H1 (cell line): Measurements from ENCODE around the gene CCL3. TPM values are rescaled to one million over a fixed set of nuclear protein-coding genes. Genes with fewer than 3 reads are reported as not detected.

Source experiments
- CTCF ChIA-PET: fragments of 300-600 bp; sonication (Branson Sonifier 250); formaldehyde crosslinking; loops from one replicate; lab custom pipeline; 2021; ENCODE audit not compliant: partially characterized antibody; lab: Charles Lee
- POLR2A ChIA-PET: fragments of 300-600 bp; sonication (Branson Sonifier 250); formaldehyde crosslinking; loops from one replicate; lab custom pipeline; 2021; ENCODE audit warnings: inconsistent platforms; ENCODE audit not compliant: partially characterized antibody; lab: Charles Lee
- DNase-seq, 2 experiments: peaks; one replicate each; pipeline versions ENCODE4 v3.0.0 to v3.0.0-alpha.2; 2010 to 2022; ENCODE audit warnings: low spot score in 2 of 2, low read depth in 1 of 2, mixed read lengths in 1 of 2
- FAIRE-seq: peaks from 2 replicates; lab custom pipeline; 2011; peaks lifted over from hg19 to GRCh38; lab: Jason Lieb, UNC
- H2AFZ ChIP-seq: 2 replicates; pipeline ENCODE4 v1.8.1; 2012; ENCODE audit warnings: low read length, inconsistent platforms
- H2AK5ac ChIP-seq: 2 replicates; pipeline ENCODE4 v1.6.1; 2013; ENCODE audit warnings: low read depth, low read length
- H2BK120ac ChIP-seq: replicated peaks from 2 replicates; pipeline ENCODE3; 2013; ENCODE audit warnings: low read depth, low read length, inconsistent platforms
- H2BK12ac ChIP-seq: 2 replicates; pipeline ENCODE4 v1.6.1; 2013; ENCODE audit warnings: low read depth, low read length
- H2BK15ac ChIP-seq: 2 replicates; pipeline ENCODE4 v1.6.1; 2013; ENCODE audit warnings: low read length
- H2BK20ac ChIP-seq: 2 replicates; pipeline ENCODE4 v1.6.1; 2013; ENCODE audit warnings: low read length
- H2BK5ac ChIP-seq: 2 replicates; pipeline ENCODE4 v1.6.1; 2013; ENCODE audit warnings: low read depth, low read length
- H3K14ac ChIP-seq: 2 replicates; pipeline ENCODE4 v1.6.1; 2013; ENCODE audit warnings: inconsistent platforms; ENCODE audit not compliant: insufficient read length
- H3K18ac ChIP-seq: 2 replicates; pipeline ENCODE4 v1.6.1; 2013; ENCODE audit warnings: low read length; ENCODE audit errors: extremely low read depth
- H3K23ac ChIP-seq: 2 replicates; pipeline ENCODE4 v1.6.1; 2013; ENCODE audit warnings: inconsistent platforms; ENCODE audit not compliant: insufficient read length
- H3K23me2 ChIP-seq: 2 replicates; pipeline ENCODE4 v1.6.1; 2013; ENCODE audit warnings: low read depth, low read length
- H3K27ac ChIP-seq: 2 replicates; pipeline ENCODE4 v1.6.1; 2011; ENCODE audit warnings: low read depth, low read length, inconsistent platforms
- H3K27me3 ChIP-seq, 4 experiments: replicated peaks in 1 of 4; 1 replicate in 1 of 4; 2 replicates in 3 of 4; pipeline versions ENCODE4 v1.6.1 to v1.8.1; 2011 to 2013; ENCODE audit warnings: low read length in 3 of 4, mild to moderate bottlenecking in 3 of 4, inconsistent platforms in 2 of 4, mixed read lengths in 2 of 4, moderate library complexity in 1 of 4; ENCODE audit not compliant: control insufficient read depth in 3 of 4, insufficient read depth in 3 of 4; ENCODE audit errors: extremely low read depth in 1 of 4
- H3K36me3 ChIP-seq, 4 experiments: 2 replicates each; pipeline versions ENCODE4 v1.6.1 to v1.8.1; 2011 to 2013; ENCODE audit warnings: mild to moderate bottlenecking in 4 of 4, low read length in 3 of 4, moderate library complexity in 2 of 4, control low read depth in 1 of 4, inconsistent platforms in 1 of 4; ENCODE audit not compliant: insufficient read depth in 4 of 4, control insufficient read depth in 2 of 4
- H3K4ac ChIP-seq: replicated peaks from 2 replicates; pipeline ENCODE3; 2013; ENCODE audit warnings: low read length, low read depth, mixed read lengths, inconsistent platforms; ENCODE audit not compliant: insufficient read length
- H3K4me1 ChIP-seq, 4 experiments: replicated peaks in 1 of 4; 1 replicate in 1 of 4; 2 replicates in 3 of 4; pipeline versions ENCODE4 v1.6.1 to v1.8.1; 2011 to 2013; ENCODE audit warnings: low read length in 3 of 4, inconsistent platforms in 2 of 4, mixed read lengths in 1 of 4; ENCODE audit not compliant: insufficient read depth in 4 of 4, control insufficient read depth in 3 of 4
- H3K4me2 ChIP-seq, 2 experiments: 2 replicates each; pipeline versions ENCODE4 v1.6.1 to v1.8.1; 2011 to 2013; ENCODE audit warnings: low read depth in 2 of 2, low read length in 2 of 2, control low read depth in 1 of 2, inconsistent platforms in 1 of 2, mild to moderate bottlenecking in 1 of 2; ENCODE audit not compliant: insufficient read depth in 1 of 2
- H3K4me3 ChIP-seq, 4 experiments: fragments of 200-600, 300-600 bp in 1 of 4; sonication (generic), shearing (Covaris generic), sonication (Bioruptor Twin) in 1 of 4; 2 replicates each; pipeline versions ENCODE4 v1.5.1 to v1.8.1; 2011 to 2016; ENCODE audit warnings: low read length in 4 of 4, low read depth in 3 of 4, control low read depth in 2 of 4, inconsistent platforms in 2 of 4, mild to moderate bottlenecking in 2 of 4, mixed read lengths in 1 of 4, moderate library complexity in 1 of 4; ENCODE audit not compliant: insufficient read depth in 2 of 4; ENCODE audit errors: extremely low read depth in 1 of 4
- H3K56ac ChIP-seq: replicated peaks from 2 replicates; pipeline ENCODE3; 2013; ENCODE audit warnings: low read depth, mild to moderate bottlenecking, mixed read lengths, low read length, inconsistent platforms; ENCODE audit not compliant: insufficient read length
- H3K79me1 ChIP-seq: 2 replicates; pipeline ENCODE4 v1.6.1; 2013; ENCODE audit warnings: low read depth, low read length, control low read depth
- H3K79me2 ChIP-seq, 2 experiments: 2 replicates each; pipeline versions ENCODE4 v1.6.1 to v1.8.1; 2012 to 2013; ENCODE audit warnings: low read length in 2 of 2, mild to moderate bottlenecking in 2 of 2, inconsistent platforms in 1 of 2; ENCODE audit not compliant: insufficient read depth in 2 of 2, control insufficient read depth in 1 of 2
- H3K9ac ChIP-seq, 4 experiments: replicated peaks in 1 of 4; 1 replicate in 1 of 4; 2 replicates in 3 of 4; pipeline versions ENCODE4 v1.6.1 to v1.8.1; 2011 to 2013; ENCODE audit warnings: low read depth in 3 of 4, low read length in 3 of 4, control low read depth in 2 of 4, mild to moderate bottlenecking in 2 of 4, moderate library complexity in 2 of 4, inconsistent platforms in 1 of 4; ENCODE audit errors: extremely low read depth in 1 of 4
- H3K9me3 ChIP-seq, 2 experiments: 2 replicates each; pipeline versions ENCODE4 v1.6.1 to v1.8.1; 2012 to 2013; ENCODE audit warnings: mild to moderate bottlenecking in 2 of 2, moderate library complexity in 2 of 2, control low read depth in 1 of 2, inconsistent platforms in 1 of 2, low read depth in 1 of 2, low read length in 1 of 2, mixed read lengths in 1 of 2; ENCODE audit not compliant: insufficient read depth in 2 of 2
- H4K20me1 ChIP-seq, 2 experiments: replicated peaks in 1 of 2; 2 replicates each; pipeline versions ENCODE3 to v1.8.1; 2011 to 2013; ENCODE audit warnings: inconsistent platforms in 2 of 2, low read length in 2 of 2, mild to moderate bottlenecking in 1 of 2; ENCODE audit not compliant: insufficient read depth in 2 of 2, control insufficient read depth in 1 of 2
- H4K5ac ChIP-seq: 2 replicates; pipeline ENCODE4 v1.6.1; 2013; ENCODE audit warnings: low read length, low read depth, mixed read lengths, inconsistent platforms; ENCODE audit not compliant: insufficient read length
- H4K8ac ChIP-seq: 2 replicates; pipeline ENCODE4 v1.8.0; 2013; ENCODE audit warnings: mild to moderate bottlenecking, moderate library complexity, low read length, inconsistent platforms; ENCODE audit not compliant: insufficient read depth; ENCODE audit errors: extremely low read depth
- H4K91ac ChIP-seq: replicated peaks from 2 replicates; pipeline ENCODE3; 2013; ENCODE audit warnings: low read length, mixed read lengths, inconsistent platforms; ENCODE audit not compliant: insufficient read length
- ASH2L ChIP-seq: fragments of 200-600, 300-600 bp; sonication (generic); IDR thresholded peaks from one replicate; pipeline ENCODE4 v1.7.1; 2017; ENCODE audit warnings: low read length
- BCL11A ChIP-seq, 2 experiments: IDR thresholded peaks; one replicate each; pipeline ENCODE4 v1.6.1; 2011; ENCODE audit warnings: low read depth in 2 of 2, low read length in 2 of 2, mild to moderate bottlenecking in 2 of 2
- CBX8 ChIP-seq: fragments of 300-800, 300-1000 bp; sonication (generic); IDR thresholded peaks from 2 replicates; pipeline ENCODE4 v1.7.1; 2016; ENCODE audit warnings: low read depth, low read length, borderline replicate concordance
- CHD1 ChIP-seq: IDR thresholded peaks from 2 replicates; pipeline ENCODE4 v1.6.1; 2012; ENCODE audit warnings: low read depth, low read length, improper control_type of control experiment
- GABPA ChIP-seq: IDR thresholded peaks from 2 replicates; pipeline ENCODE4 v1.6.1; 2011; ENCODE audit warnings: mild to moderate bottlenecking, low read length, moderate library complexity, borderline replicate concordance; ENCODE audit not compliant: insufficient read depth
- GTF2F1 ChIP-seq: IDR thresholded peaks from 2 replicates; pipeline ENCODE4 v1.6.1; 2012; ENCODE audit warnings: low read depth, low read length, improper control_type of control experiment, borderline replicate concordance
- JUN ChIP-seq: IDR thresholded peaks from 2 replicates; pipeline ENCODE4 v1.6.1; 2011; ENCODE audit warnings: low read depth, mild to moderate bottlenecking, improper control_type of control experiment, low read length
- JUND ChIP-seq: IDR thresholded peaks from 2 replicates; pipeline ENCODE4 v1.6.1; 2011; ENCODE audit warnings: mild to moderate bottlenecking, improper control_type of control experiment, low read length
- POLR2A ChIP-seq, 2 experiments: IDR thresholded peaks; 1 replicate in 1 of 2; 2 replicates in 1 of 2; pipeline ENCODE4 v1.6.1; 2011; ENCODE audit warnings: low read depth in 2 of 2, low read length in 2 of 2, mild to moderate bottlenecking in 2 of 2; ENCODE audit errors: control extremely low read depth in 1 of 2
- POLR2AphosphoS5 ChIP-seq: IDR thresholded peaks from 2 replicates; pipeline ENCODE4 v1.6.1; 2011; ENCODE audit warnings: low read depth, low read length
- POU5F1 ChIP-seq: IDR thresholded peaks from 2 replicates; pipeline ENCODE4 v1.6.1; 2011; ENCODE audit warnings: low read depth, mild to moderate bottlenecking, low read length, moderate library complexity
- RBBP5 ChIP-seq: IDR thresholded peaks from 2 replicates; pipeline ENCODE4 v1.7.1; 2012; ENCODE audit warnings: low read depth, mild to moderate bottlenecking, inconsistent platforms, low read length, moderate library complexity, borderline replicate concordance
- RXRA ChIP-seq: IDR thresholded peaks from 2 replicates; pipeline ENCODE4 v1.6.1; 2011; ENCODE audit warnings: low read depth, mild to moderate bottlenecking, low read length, moderate library complexity; ENCODE audit not compliant: insufficient read depth
- SP2 ChIP-seq: IDR thresholded peaks from 2 replicates; pipeline ENCODE4 v1.6.1; 2012; ENCODE audit warnings: mild to moderate bottlenecking, low read length, inconsistent platforms
- TAF7 ChIP-seq: optimal IDR thresholded peaks from 2 replicates; pipeline ENCODE3; 2011; ENCODE audit warnings: low read depth, mild to moderate bottlenecking, inconsistent platforms, low read length, moderate library complexity, borderline replicate concordance
- TEAD4 ChIP-seq: IDR thresholded peaks from 2 replicates; pipeline ENCODE4 v1.6.1; 2012; ENCODE audit warnings: low read depth, low read length, inconsistent platforms, mixed read lengths
- WGBS, 2 experiments: shearing (Covaris generic) in 1 of 2; methylation state at CpG; one replicate each; pipeline versions ENCODE4 v1.1.6 to v1.1.7; 2013 to 2015; ENCODE audit warnings: low lambda C conversion rate in 2 of 2, mixed read lengths in 2 of 2, inconsistent platforms in 1 of 2, low coverage in 1 of 2, missing lambda C conversion rate in 1 of 2; ENCODE audit not compliant: insufficient replicate concordance in 2 of 2, insufficient coverage in 1 of 2, insufficient read length in 1 of 2; ENCODE audit errors: extremely low coverage in 1 of 2, missing lambda C conversion rate in 1 of 2; 5-methylcytosine and 5-hydroxymethylcytosine counted together
- polyA plus RNA-seq, 7 experiments: library from polyadenylated mRNA; depleted of rRNA in 3 of 7; stranded (reverse) in 5 of 7; unstranded in 2 of 7; fragments of >200 nt in 5 of 7; fragments of 200-250 nt in 2 of 7; gene quantifications; 1 replicate in 5 of 7; 2 replicates in 1 of 7; 4 replicates in 1 of 7; pipeline versions ENCODE4 v1.2.1 to v1.2.3, GENCODE V29; 2011 to 2013; ENCODE audit warnings: missing spikeins in 2 of 7, mixed read lengths in 2 of 7
- total RNA-seq: library from RNA; stranded (reverse); fragmentation: NEBNext Ultra II Directional; extraction: Animal tissue kit (Norgen Biotek cat#: 25700); gene quantifications from 2 replicates; pipeline ENCODE4 v1.2.1, GENCODE V29; 2021

CCL3 gene
- total and polyA plus RNA-seq, 2 of the 8 experiments (the other 6 are each of a cell fraction or from before 2014, with no cell fraction given), result not detected

DNA sequence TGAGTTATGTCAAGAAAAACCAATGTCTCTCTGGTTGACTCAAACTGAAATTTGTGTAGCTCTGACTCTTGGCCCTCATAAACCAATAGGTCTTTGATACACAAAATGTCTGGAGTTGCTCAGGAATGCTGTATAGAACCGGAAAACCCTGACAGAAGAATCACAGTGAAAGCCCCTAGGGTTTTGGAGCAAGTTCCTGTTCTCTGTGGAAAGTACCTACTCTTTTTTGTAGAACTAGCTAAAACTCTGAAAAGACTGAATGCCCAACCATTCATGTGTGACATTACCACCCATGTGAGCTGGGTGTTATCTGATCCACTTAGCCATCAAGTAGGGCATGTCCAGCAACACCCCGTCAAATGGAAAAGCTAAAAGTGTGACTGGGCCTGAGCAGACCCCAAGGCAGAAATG, 42.5 kb upstream of the CCL3 start:
- WGBS, 2 experiments, result 85% methylated on average over 2 of the region's 2 CpGs; no CpG with 5 or more reads in 1 of the 2 experiments
- Histone ChIP-seq H2AFZ (no peak overlapping the region), H3K27ac (no peak overlapping the region), H4K8ac (no peak overlapping the region), H3K27me3 (no peaks in the 10 kb centered on the region), H3K14ac (no peak overlapping the region), H2AK5ac (no peak overlapping the region), H2BK20ac (no peak overlapping the region), H4K5ac (no peak overlapping the region), H3K4me2 (no peak overlapping the region), H3K56ac (no peak overlapping the region), H2BK5ac (no peak overlapping the region), H3K79me1 (no peaks in the 10 kb centered on the region), H3K36me3 (no peaks in the 10 kb centered on the region), H4K20me1 (no peaks in the 10 kb centered on the region), H3K4ac (no peak overlapping the region), H3K4me3 (no peak overlapping the region), H3K9me3 (no peaks in the 10 kb centered on the region), H2BK15ac (no peak overlapping the region), H3K23me2 (no peaks in the 10 kb centered on the region), H3K23ac (no peak overlapping the region), H3K9ac (no peak overlapping the region), H2BK120ac (no peak overlapping the region), H3K18ac (no peak overlapping the region), H4K91ac (no peak overlapping the region), H3K4me1 (no peaks in the 10 kb centered on the region), H3K79me2 (no peaks in the 10 kb centered on the region), H2BK12ac (no peak overlapping the region)
- DNase-seq, result no peak
- no peak for FAIRE-seq
- ChIA-PET POLR2A (no interaction called here), CTCF (interaction anchor here (0.6 to 5.0 kb wide), 4 partner anchors 14 to 151 kb away, joined by 3 to 20 read pairs (median 5); partner anchors contain the start of gene CCL16)
- TF ChIP-seq JUND (no peak), RBBP5 (no peak), TEAD4 (no peak), POU5F1 (no peak), GABPA (no peak), RXRA (no peak), CHD1 (no peak), GTF2F1 (no peak), BCL11A (IDR thresholded peaks at IDR 0.05; ENCODE audit: low read depth in 2 of 2, low read length in 2 of 2) (no peak), POLR2AphosphoS5 (no peak), JUN (no peak), CBX8 (no peak), POLR2A (IDR thresholded peaks at IDR 0.05; ENCODE audit: control extremely low read depth in 1 of 2, low read depth in 2 of 2, low read length in 2 of 2) (no peak), SP2 (no peak), TAF7 (no peak), ASH2L (no peak)
